Measurements from ENCODE around the gene SPATA25.
"Not testable (repeated sequence)": the region's sequence is repeated elsewhere in the genome, so short reads cannot be mapped to it uniquely, and the experiment has no call there.

The SPATA25 gene

DNA sequence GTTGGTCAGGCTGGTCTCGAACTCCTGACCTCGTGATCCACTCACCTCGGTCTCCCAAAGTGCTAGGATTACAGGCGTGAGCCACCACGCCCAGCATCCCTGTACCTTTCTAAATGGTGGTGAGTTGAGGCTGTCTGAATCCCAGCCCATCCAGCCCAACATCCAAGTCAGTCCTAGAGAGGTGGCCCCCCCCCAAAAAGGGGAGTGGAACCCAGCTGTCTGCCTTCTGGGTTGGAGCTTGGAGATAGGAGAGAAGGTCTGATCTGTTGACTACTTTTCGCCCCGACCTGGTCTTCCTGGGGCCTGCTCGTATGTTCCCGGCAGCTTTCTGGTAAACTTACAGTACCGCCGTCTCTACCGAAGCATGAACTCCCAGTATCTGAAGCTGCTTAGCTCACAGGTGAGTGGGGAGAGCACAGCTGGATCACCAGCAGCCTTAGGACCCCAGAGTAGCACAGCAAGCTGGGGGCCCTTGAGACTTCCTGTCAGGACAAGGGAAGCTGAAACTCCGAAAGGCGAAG, 9.3 kb upstream of the SPATA25 start:
- DNase-seq (ENCODE audit: insufficient read length, low spot score) (no peak), FAIRE-seq (no peak)

- DNase-seq (ENCODE audit: insufficient read length, low spot score) = no peak
- FAIRE-seq = no peak
These were observed 7.4 kb upstream of the SPATA25 start for GRCh38 chr20:45894797-45895196.

GRCh38 chr20:45893831-45894230, 6.4 kb upstream of the SPATA25 start:
- no peak for DNase-seq (ENCODE audit: insufficient read length, low spot score)

GRCh38 chr20:45892828-45893500, 5.5 kb upstream of the SPATA25 start:
- DNase-seq (ENCODE audit: insufficient read length, low spot score) = no peak
- no peak for FAIRE-seq

More at GRCh38 chr20:45893831-45894230, 6.4 kb upstream of the SPATA25 start:
- FAIRE-seq = no peak

- FAIRE-seq (no peak), DNase-seq (ENCODE audit: insufficient read length, low spot score) (no peak)
These were observed 4.8 kb upstream of the SPATA25 start for GRCh38 chr20:45892049-45892825.

GRCh38 chr20:45890985-45891983, 3.9 kb upstream of the SPATA25 start, which contains the start of the genes CTSA and NEURL2:
Gene CTSA (plus strand): TSS chr20:45891335. CDS start chr20:45891569, 234 bp downstream.
Gene NEURL2 (minus strand): TSS chr20:45891208. CDS start chr20:45890991, 217 bp downstream.
- FAIRE-seq (peak; percentile 66), DNase-seq (ENCODE audit: insufficient read length, low spot score) (peak; percentile 96)

GRCh38 chr20:45890077-45890984, 2.9 kb upstream of the SPATA25 start:
- FAIRE-seq = peak; percentile 33

DNA sequence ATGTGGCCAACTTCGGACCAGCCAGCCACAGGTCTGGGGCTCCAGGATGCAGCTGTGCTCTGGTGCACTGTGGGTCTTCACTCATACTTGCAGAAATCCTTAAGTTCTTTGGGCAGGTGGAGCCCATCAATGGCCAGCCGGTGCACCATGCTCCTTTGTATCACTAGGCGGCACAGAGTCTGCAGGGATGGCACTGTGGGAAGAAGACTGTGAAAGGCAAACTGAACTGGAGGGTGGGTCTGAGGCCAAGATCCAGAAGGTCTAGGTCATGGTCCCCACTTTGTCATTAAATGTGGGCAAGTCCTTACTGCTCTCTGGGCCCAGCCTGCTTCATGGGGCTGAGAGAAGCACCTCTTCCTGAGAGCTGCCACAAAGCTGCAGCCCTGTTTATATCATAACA, 1.3 kb upstream of the SPATA25 start:
- DNase-seq (ENCODE audit: insufficient read length, low spot score) (no peak), FAIRE-seq (no peak)

More at GRCh38 chr20:45890077-45890984, 2.9 kb upstream of the SPATA25 start:
- DNase-seq (ENCODE audit: insufficient read length, low spot score) = no peak

GRCh38 chr20:45886590-45887345, 654 bp downstream of the SPATA25 start:
- FAIRE-seq = no peak
- no peak for DNase-seq (ENCODE audit: insufficient read length, low spot score)

DNA sequence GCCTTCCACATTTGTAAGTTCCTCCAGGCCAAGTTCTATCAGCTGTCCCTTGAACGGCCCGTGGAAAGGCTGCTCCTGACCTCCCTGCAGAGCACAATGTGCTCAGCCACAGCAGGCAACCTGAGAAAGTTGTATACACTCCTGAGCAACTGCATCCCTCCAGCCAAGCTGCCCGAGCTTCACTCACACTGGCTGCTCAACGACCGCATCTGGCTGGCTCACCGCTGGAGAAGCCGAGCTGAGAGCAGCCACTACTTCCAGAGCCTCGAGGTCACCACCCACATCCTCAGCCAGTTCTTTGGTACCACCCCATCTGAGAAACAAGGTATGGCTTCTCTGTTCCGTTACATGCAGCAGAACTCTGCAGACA, 4.3 kb downstream of the SPATA25 start:
- no peak for FAIRE-seq

GRCh38 chr20:45882469-45883099, 4.8 kb downstream of the SPATA25 start:
- FAIRE-seq = no peak
- no peak for DNase-seq (ENCODE audit: insufficient read length, low spot score)

More for the DNA sequence above, 4.3 kb downstream of the SPATA25 start:
- no peak for DNase-seq (ENCODE audit: insufficient read length, low spot score)

DNA sequence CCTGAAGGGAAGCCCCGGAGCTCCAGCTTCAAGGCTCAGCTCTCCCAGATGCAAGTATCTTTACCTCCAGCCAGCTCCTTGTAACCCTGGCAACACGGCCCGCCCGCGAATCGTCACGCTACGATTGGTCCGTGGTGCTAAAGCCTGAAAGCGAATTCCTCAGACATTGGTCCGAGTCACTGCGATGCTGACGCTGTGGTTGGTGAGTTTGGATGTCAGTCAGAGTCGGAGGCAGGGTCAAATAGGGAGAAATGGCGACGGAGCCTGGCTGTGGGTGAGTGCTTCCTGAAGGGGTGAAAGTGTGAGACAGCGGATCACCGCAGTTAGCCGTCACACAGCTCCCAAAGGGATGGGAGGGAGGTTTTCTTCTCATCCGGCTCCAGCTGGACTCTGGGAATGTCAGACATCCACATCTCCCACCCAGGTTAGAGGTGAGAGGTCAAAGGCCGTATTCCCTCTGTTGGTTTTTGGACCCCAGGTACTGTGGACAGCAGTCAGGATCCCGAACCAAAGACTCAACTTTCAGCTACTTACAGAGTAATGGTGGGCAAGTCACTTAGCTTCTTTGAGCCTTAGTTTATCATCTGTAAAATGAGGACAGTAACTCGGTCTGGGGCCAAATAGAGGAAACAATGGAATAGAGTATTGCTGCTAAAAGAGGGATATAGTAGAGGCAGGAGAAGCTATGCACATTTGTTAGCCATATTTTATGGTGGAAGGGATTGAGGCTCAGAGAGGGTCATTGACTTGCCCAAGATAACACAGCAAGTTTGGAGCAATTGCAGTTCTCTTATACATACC, 6.2 kb downstream of the SPATA25 start, which contains the start of gene ZSWIM1:
Gene ZSWIM1 (plus strand): TSS at position 240 of the 801 bp plus-strand sequence. CDS start 1,366 bp downstream, outside the sequence.
- peak; percentile 98 for FAIRE-seq
- peak; percentile 95 for DNase-seq (ENCODE audit: insufficient read length, low spot score)

DNA sequence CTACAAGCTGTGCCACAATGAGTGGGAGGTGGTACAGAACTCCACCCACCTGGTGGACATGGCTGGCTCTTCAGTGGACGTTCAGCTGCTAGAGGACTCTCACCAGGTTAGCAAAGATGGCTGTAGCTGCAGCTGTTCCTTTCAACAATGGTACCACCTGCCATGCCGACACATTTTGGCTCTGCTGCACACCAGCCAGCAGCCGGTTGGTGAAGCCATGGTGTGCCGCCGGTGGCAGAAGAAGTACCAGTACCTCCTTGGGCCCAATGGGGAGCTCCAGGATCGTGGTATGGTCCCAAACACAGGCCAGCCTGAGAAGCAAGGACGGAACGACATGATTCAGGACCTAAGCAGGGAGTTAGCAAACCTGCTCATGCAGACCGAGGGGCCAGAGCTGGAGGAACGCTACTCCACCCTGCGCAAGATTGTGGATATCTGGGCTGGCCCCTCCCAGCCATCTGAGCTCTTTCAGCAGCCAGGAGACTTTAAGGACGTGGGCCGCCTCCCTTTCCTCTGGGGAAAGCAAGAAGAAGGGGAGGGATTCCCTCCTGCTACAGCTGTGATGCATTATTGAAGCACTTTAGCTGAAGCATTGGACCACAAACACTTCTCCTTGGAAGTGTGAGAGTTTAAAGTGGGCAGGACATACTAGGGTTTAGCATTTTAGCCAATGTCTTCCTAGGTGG, 9.2 kb downstream of the SPATA25 start:
- no peak for FAIRE-seq
- no peak for DNase-seq (ENCODE audit: insufficient read length, low spot score)

DNA sequence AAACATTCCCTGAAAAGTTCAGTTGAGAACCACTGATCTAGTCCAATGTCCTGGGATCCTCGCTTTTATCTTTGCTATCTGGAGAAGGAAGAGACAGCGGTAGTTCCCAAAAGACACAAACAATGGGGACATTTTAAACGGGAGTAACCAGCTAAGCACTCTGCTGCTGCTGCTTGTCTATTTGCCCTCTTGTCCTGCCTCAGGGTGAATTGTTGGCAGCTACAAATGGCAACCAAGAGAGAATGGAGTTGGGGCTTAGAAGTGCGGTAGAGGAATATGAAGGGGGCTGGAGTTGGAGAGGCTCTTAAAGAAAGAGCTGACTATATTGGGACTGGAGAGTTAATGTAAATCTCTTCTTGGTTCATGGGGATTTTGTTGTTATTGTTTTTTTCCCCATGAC, 12.8 kb downstream of the SPATA25 start:
- no peak for FAIRE-seq
- no peak for DNase-seq (ENCODE audit: insufficient read length, low spot score)

DNA sequence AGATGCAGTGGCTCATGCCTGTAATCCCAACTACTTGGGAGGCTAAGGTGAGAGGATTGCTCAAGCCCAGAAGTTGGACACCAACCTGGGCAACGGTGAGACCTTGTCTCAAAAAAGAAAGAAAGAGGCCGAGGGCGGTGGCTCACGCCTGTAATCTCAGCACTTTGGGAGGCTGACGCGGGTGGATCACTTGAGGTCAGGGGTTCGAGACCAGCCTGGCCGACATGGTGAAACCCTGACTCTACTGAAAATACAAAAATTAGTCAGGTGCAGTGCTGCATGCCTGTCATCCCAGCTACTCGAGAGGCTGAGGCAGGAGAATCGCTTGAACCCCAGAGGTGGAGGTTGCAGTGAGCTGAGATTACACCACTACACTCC, 13.3 kb downstream of the SPATA25 start:
- not testable (repeated sequence) for DNase-seq (ENCODE audit: insufficient read length, low spot score); FAIRE-seq

DNA sequence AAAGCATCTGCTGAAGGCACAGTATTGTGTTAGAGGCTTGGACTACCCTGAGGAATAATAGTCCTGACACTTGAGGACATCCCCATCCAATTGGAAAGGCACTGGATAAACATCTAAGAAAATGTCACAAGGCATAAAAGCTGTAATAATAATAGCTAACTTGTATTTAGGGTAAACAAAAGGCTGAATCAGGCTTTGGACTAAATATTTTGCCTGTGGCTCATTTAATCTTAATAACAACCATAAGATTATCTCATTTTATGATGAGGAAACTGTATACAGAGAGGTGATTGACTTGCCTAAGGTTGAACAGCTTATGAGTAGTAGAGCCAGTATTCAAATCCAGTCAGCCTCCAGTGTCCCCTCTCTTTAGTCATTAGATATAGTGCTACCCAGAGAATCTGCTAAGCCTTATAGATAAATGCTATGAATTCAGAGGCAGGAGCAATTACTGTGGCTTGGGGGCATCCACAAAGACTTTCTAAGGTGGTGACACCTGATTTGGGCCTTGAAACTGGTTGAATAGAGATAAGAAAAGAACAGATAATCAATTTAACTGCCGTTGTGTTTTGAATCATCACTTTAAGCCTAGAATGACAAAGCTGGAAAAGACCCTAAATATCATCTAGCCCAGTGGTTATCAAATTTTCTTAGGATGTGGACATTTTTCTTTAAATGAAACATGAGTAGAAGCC, 13.9 kb downstream of the SPATA25 start:
- no peak for DNase-seq (ENCODE audit: insufficient read length, low spot score)
- no peak for FAIRE-seq

All from GM19239 (cell line).